CD14-positive monocyte (primary cell): Measurements from ENCODE around the gene PODXL2. TPM values are rescaled to one million over a fixed set of nuclear protein-coding genes. Genes with fewer than 3 reads are reported as not detected.
"Not testable (repeated sequence)": the region's sequence is repeated elsewhere in the genome, so short reads cannot be mapped to it uniquely, and the experiment has no call there.

Source experiments
- DNase-seq, 3 donors: peaks; one replicate each; pipeline ENCODE4 v3.0.0-alpha.2; 2011 to 2022
- H2AFZ ChIP-seq: 2 replicates; pipeline ENCODE4 v1.6.0; 2012; ENCODE audit warnings: mild to moderate bottlenecking, low read depth, low read length, inconsistent platforms; ENCODE audit not compliant: insufficient read depth, poor library complexity, severe bottlenecking
- H3K27ac ChIP-seq, 2 donors: 1 replicate in 1 of 2; 2 replicates in 1 of 2; pipeline ENCODE4 v1.5.1; 2012 to 2013; ENCODE audit warnings: low read length in 2 of 2, control low read depth in 1 of 2, inconsistent platforms in 1 of 2, low read depth in 1 of 2, mild to moderate bottlenecking in 1 of 2
- H3K27me3 ChIP-seq, 2 donors: one replicate each; pipeline versions ENCODE4 v1.6.0 to v1.6.1; 2011 to 2013; ENCODE audit warnings: low read length in 2 of 2; ENCODE audit not compliant: control insufficient read depth in 2 of 2, insufficient read depth in 2 of 2
- H3K36me3 ChIP-seq, 2 donors: replicated peaks in 1 of 2; 1 replicate in 1 of 2; 2 replicates in 1 of 2; pipeline versions ENCODE4 v1.5.1 to v1.6.1; 2012 to 2013; ENCODE audit warnings: low read length in 2 of 2, control low read depth in 1 of 2, inconsistent platforms in 1 of 2, mild to moderate bottlenecking in 1 of 2; ENCODE audit not compliant: insufficient read depth in 2 of 2, control insufficient read depth in 1 of 2
- H3K4me1 ChIP-seq, 2 donors: 1 replicate in 1 of 2; 2 replicates in 1 of 2; pipeline versions ENCODE4 v1.5.1 to v1.6.1; 2012 to 2013; ENCODE audit warnings: low read length in 2 of 2, control low read depth in 1 of 2, inconsistent platforms in 1 of 2, mild to moderate bottlenecking in 1 of 2, moderate library complexity in 1 of 2; ENCODE audit not compliant: insufficient read depth in 2 of 2, control insufficient read depth in 1 of 2
- H3K4me2 ChIP-seq: replicated peaks from 2 replicates; pipeline ENCODE3; 2012; ENCODE audit warnings: low read length, moderate library complexity, mild to moderate bottlenecking; ENCODE audit not compliant: poor library complexity, severe bottlenecking; ENCODE audit errors: extremely low read depth
- H3K4me3 ChIP-seq, 3 experiments: fragments of 200-600 bp in 1 of 3; sonication (generic) in 1 of 3; replicated peaks in 1 of 3; 1 replicate in 2 of 3; 2 replicates in 1 of 3; pipeline ENCODE4 v1.5.1; 2011 to 2013; ENCODE audit warnings: low read length in 3 of 3, mild to moderate bottlenecking in 3 of 3, control low read depth in 2 of 3, low read depth in 2 of 3, inconsistent platforms in 1 of 3, moderate library complexity in 1 of 3
- H3K79me2 ChIP-seq: 2 replicates; pipeline ENCODE4 v1.6.0; 2012; ENCODE audit warnings: mild to moderate bottlenecking, control low read depth, inconsistent platforms, low read length, moderate library complexity; ENCODE audit not compliant: insufficient read depth
- H3K9ac ChIP-seq: 2 replicates; pipeline ENCODE4 v1.6.0; 2017; ENCODE audit warnings: low read length, mild to moderate bottlenecking; ENCODE audit not compliant: insufficient read depth, poor library complexity, severe bottlenecking
- H3K9me3 ChIP-seq, 2 donors: replicated peaks in 1 of 2; 1 replicate in 1 of 2; 2 replicates in 1 of 2; pipeline versions ENCODE4 v1.5.1 to v1.6.1; 2012 to 2013; ENCODE audit warnings: low read length in 2 of 2, control low read depth in 1 of 2; ENCODE audit not compliant: control insufficient read depth in 1 of 2, insufficient read depth in 1 of 2
- H4K20me1 ChIP-seq: 2 replicates; pipeline ENCODE4 v1.6.0; 2012; ENCODE audit warnings: mild to moderate bottlenecking, low read length, control low read depth, moderate library complexity; ENCODE audit not compliant: insufficient read depth
- H3K27ac Mint-ChIP-seq, 7 donors: one replicate each; pipeline ENCODE4 v1.8.0; 2020; ENCODE audit warnings: mild to moderate bottlenecking in 7 of 7, mixed read lengths in 7 of 7, moderate library complexity in 6 of 7, inconsistent platforms in 2 of 7
- H3K27me3 Mint-ChIP-seq, 3 donors: one replicate each; pipeline ENCODE4 v1.8.0; 2021 to 2022; ENCODE audit warnings: low read depth in 3 of 3, mild to moderate bottlenecking in 3 of 3, mixed read lengths in 3 of 3, moderate library complexity in 3 of 3, inconsistent platforms in 1 of 3
- H3K36me3 Mint-ChIP-seq, 2 donors: one replicate each; pipeline ENCODE4 v1.8.0; 2020; ENCODE audit warnings: mixed read lengths in 2 of 2, inconsistent platforms in 1 of 2, mild to moderate bottlenecking in 1 of 2
- H3K4me1 Mint-ChIP-seq: one replicate; pipeline ENCODE4 v1.8.0; 2020; ENCODE audit warnings: mild to moderate bottlenecking, mixed read lengths
- H3K4me3 Mint-ChIP-seq, 2 donors: one replicate each; pipeline ENCODE4 v1.8.0; 2020; ENCODE audit warnings: mild to moderate bottlenecking in 2 of 2, mixed read lengths in 2 of 2, moderate library complexity in 1 of 2
- H3K9me3 Mint-ChIP-seq, 7 donors: one replicate each; pipeline ENCODE4 v1.8.0; 2020 to 2022; ENCODE audit warnings: mixed read lengths in 7 of 7, mild to moderate bottlenecking in 6 of 7, moderate library complexity in 6 of 7, inconsistent platforms in 2 of 7
- WGBS: methylation state at CpG from one replicate; pipeline ENCODE4 v1.1.5; 2013; ENCODE audit warnings: missing lambda C conversion rate; ENCODE audit not compliant: insufficient coverage; 5-methylcytosine and 5-hydroxymethylcytosine counted together
- intact Hi-C, 2 donors: fragments of 100-400 bp; cut with micrococcal nuclease; formaldehyde crosslinking; loops; one replicate each; pipeline versions ENCODE4 v1.15.0 to v1.15.1; 2023
- polyA plus RNA-seq, 3 donors: library from polyadenylated mRNA; depleted of rRNA in 1 of 3; unstranded in 2 of 3; stranded (reverse) in 1 of 3; fragments of 300-500 nt in 2 of 3; fragments of >200 nt in 1 of 3; fragmentation: Illumina TruSeq in 2 of 3; gene quantifications; 1 replicate in 2 of 3; 2 replicates in 1 of 3; pipeline ENCODE4 v1.2.3, GENCODE V29; 2012 to 2021
- TF ChIP-seq, protein P1 (sequence below): fragments of 200-600 bp; IDR thresholded peaks from one replicate; pipeline ENCODE4 v1.8.0; 2022; ENCODE audit warnings: antibody characterized with exemption, mild to moderate bottlenecking

The PODXL2 gene
- polyA plus RNA-seq, 3 donors = 0.33 to 0.64 (median 0.43) TPM

DNA sequence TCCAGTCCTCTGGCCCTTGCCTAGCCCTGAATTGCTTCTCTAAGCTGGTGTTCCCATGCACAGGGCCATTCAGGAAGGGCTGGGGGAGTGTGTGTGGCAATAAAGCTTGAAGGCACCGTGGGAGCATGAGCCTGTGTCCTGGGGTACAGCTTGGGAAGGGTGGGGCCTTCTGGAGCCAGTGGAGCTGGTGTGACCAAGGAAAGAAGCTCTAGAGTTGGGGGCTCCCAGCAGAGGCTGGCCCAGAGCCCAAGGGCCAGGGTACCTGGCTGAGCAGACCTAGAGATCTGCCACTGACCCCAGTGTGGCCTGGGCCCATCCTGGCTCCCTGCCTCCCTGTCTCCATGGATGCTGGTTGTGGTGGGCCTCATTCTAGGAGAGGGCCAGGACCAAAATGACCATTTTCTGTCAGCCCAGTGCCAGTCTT, 51.8 kb downstream of the PODXL2 start:
- H3K9me3 Mint-ChIP-seq = peaks cover 0 to 6% (median 0%) of the 10 kb centered on the region in 7 donors
- intact Hi-C loops = no loop called here
- H3K4me2 ChIP-seq = no peak overlapping the region
- H3K27ac ChIP-seq = no peak overlapping the region
- peaks cover 48 to 62% of the 10 kb centered on the region in 2 donors for H3K4me1 ChIP-seq
- peak overlapping the region in 1 of 7 donors; percentile 42 for H3K27ac Mint-ChIP-seq
- 50% methylated on average over 1 of the region's 1 CpG for WGBS
- H3K27me3 Mint-ChIP-seq = peaks cover 0 to 2% (median 2%) of the 10 kb centered on the region in 3 donors
- no peak overlapping the region for H3K4me3 ChIP-seq
- TF ChIP-seq, protein P1, sequence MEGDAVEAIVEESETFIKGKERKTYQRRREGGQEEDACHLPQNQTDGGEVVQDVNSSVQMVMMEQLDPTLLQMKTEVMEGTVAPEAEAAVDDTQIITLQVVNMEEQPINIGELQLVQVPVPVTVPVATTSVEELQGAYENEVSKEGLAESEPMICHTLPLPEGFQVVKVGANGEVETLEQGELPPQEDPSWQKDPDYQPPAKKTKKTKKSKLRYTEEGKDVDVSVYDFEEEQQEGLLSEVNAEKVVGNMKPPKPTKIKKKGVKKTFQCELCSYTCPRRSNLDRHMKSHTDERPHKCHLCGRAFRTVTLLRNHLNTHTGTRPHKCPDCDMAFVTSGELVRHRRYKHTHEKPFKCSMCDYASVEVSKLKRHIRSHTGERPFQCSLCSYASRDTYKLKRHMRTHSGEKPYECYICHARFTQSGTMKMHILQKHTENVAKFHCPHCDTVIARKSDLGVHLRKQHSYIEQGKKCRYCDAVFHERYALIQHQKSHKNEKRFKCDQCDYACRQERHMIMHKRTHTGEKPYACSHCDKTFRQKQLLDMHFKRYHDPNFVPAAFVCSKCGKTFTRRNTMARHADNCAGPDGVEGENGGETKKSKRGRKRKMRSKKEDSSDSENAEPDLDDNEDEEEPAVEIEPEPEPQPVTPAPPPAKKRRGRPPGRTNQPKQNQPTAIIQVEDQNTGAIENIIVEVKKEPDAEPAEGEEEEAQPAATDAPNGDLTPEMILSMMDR = no peak
- no peaks in the 10 kb centered on the region for H3K27me3 ChIP-seq
- no peak overlapping the region for H3K9ac ChIP-seq
- H3K9me3 ChIP-seq = peaks cover 0 to 8% of the 10 kb centered on the region in 2 donors
- peaks cover 44 to 46% of the 10 kb centered on the region in 2 donors for H3K36me3 Mint-ChIP-seq
- H4K20me1 ChIP-seq = peaks cover 21% of the 10 kb centered on the region
- H3K4me3 Mint-ChIP-seq = no peak overlapping the region
- peaks cover 69% of the 10 kb centered on the region for H3K4me1 Mint-ChIP-seq
- H3K79me2 ChIP-seq = no peaks in the 10 kb centered on the region
- H3K36me3 ChIP-seq = peaks cover 26 to 37% of the 10 kb centered on the region in 2 donors
- DNase-seq = no peak
- H2AFZ ChIP-seq = no peak overlapping the region

- H3K9me3 ChIP-seq, intact Hi-C loops, H3K27me3 ChIP-seq, H3K9me3 Mint-ChIP-seq, H3K27ac ChIP-seq, H3K9ac ChIP-seq, H2AFZ ChIP-seq, H3K27me3 Mint-ChIP-seq, H3K79me2 ChIP-seq, H3K27ac Mint-ChIP-seq, DNase-seq, H3K4me2 ChIP-seq, H3K4me3 ChIP-seq, H3K4me3 Mint-ChIP-seq: not testable (repeated sequence)
- peaks cover 56% of the 10 kb centered on the region for H3K4me1 Mint-ChIP-seq
- H3K36me3 ChIP-seq = peaks cover 14 to 24% of the 10 kb centered on the region in 2 donors
- peaks cover 13% of the 10 kb centered on the region for H4K20me1 ChIP-seq
- 89% methylated on average over 5 of the region's 6 CpGs for WGBS
- peaks cover 32 to 34% of the 10 kb centered on the region in 2 donors for H3K36me3 Mint-ChIP-seq
- H3K4me1 ChIP-seq = peaks cover 39 to 52% of the 10 kb centered on the region in 2 donors
Measured at GRCh38 chr3:127682175-127682554, 53.2 kb downstream of the PODXL2 start.
